Ascending aorta (tissue), 2 donors: ENCODE measurements around the gene PGAP3. TPM values are rescaled to one million over a fixed set of nuclear protein-coding genes. Genes with fewer than 3 reads are reported as not detected.

Experiments used
- DNase-seq, 2 donors: peaks; one replicate each; pipeline ENCODE4 v3.0.0-alpha.2; 2019; ENCODE audit warnings: low spot score in 2 of 2
- H3K27ac ChIP-seq, 2 donors: fragments of 200-600 bp; sonication (generic); one replicate each; pipeline ENCODE4 v1.5.1; 2016 to 2017; ENCODE audit warnings: mild to moderate bottlenecking in 1 of 2
- H3K27me3 ChIP-seq: fragments of 200-600 bp; sonication (generic); one replicate; pipeline ENCODE4 v1.5.1; 2017
- H3K36me3 ChIP-seq, 2 donors: fragments of 200-600 bp; sonication (generic); one replicate each; pipeline ENCODE4 v1.5.1; 2016
- H3K4me1 ChIP-seq, 2 donors: fragments of 200-600 bp; sonication (generic); one replicate each; pipeline ENCODE4 v1.5.1; 2016 to 2017; ENCODE audit warnings: mild to moderate bottlenecking in 1 of 2
- H3K4me3 ChIP-seq, 2 donors: fragments of 200-600 bp; sonication (generic); one replicate each; pipeline ENCODE4 v1.5.1; 2016 to 2017; ENCODE audit warnings: mild to moderate bottlenecking in 1 of 2
- H3K9me3 ChIP-seq, 2 donors: fragments of 200-600 bp; sonication (generic); one replicate each; pipeline ENCODE4 v1.5.1; 2016
- CTCF ChIP-seq, 3 experiments: fragments of 200-600 bp in 2 of 3; fragments of 450-650 bp in 1 of 3; sonication (generic) in 2 of 3; IDR thresholded peaks; one replicate each; pipeline ENCODE4 v1.5.1; 2016 to 2019; ENCODE audit warnings: antibody characterized with exemption in 3 of 3, mild to moderate bottlenecking in 1 of 3, moderate library complexity in 1 of 3
- intact Hi-C: fragments of 100-400 bp; cut with DNase I; formaldehyde crosslinking; loops from one replicate; pipeline ENCODE4 v1.15.1; 2023
- total RNA-seq: library from RNA; depleted of rRNA; stranded (reverse); fragments of >200 nt; gene quantifications from one replicate; pipeline ENCODE4 v1.1.0, GENCODE V29; 2016

Gene PGAP3
- total RNA-seq, 1 donor from 2014 or later = 29.5 TPM

- intact Hi-C loops = loop anchor here (1.0 to 2.0 kb wide), 2 partner anchors 11 to 27 kb away; partner anchors contain the start of gene PGAP3
- no peak for TF ChIP-seq CTCF (IDR thresholded peaks at IDR 0.05)
- H3K4me3 ChIP-seq = peak overlapping the region in 1 of 2 donors; percentile 11
- H3K27ac ChIP-seq = peak overlapping the region; percentile 90 to 95
- DNase-seq = peak; percentile 49 to 92
- peaks cover 0 to 4% of the 10 kb centered on the region in 2 donors for H3K36me3 ChIP-seq
- no peaks in the 10 kb centered on the region for H3K9me3 ChIP-seq
- H3K27me3 ChIP-seq = no peaks in the 10 kb centered on the region
- peaks cover 23 to 43% of the 10 kb centered on the region in 2 donors for H3K4me1 ChIP-seq
Measured at GRCh38 chr17:39677542-39678339, 10.1 kb downstream of the PGAP3 start.

- Histone ChIP-seq H3K4me1 (peaks cover 23 to 43% of the 10 kb centered on the region in 2 donors), H3K4me3 (peak overlapping the region in 1 of 2 donors; percentile 11), H3K27me3 (no peaks in the 10 kb centered on the region), H3K27ac (peak overlapping the region; percentile 90 to 95), H3K9me3 (no peaks in the 10 kb centered on the region), H3K36me3 (peaks cover 0 to 4% of the 10 kb centered on the region in 2 donors)
- intact Hi-C loops = no loop called here
- DNase-seq = no peak
- no peak for TF ChIP-seq CTCF (IDR thresholded peaks at IDR 0.05)
Measured at GRCh38 chr17:39677072-39677471, 10.8 kb downstream of the PGAP3 start.

- Histone ChIP-seq H3K27me3 (no peaks in the 10 kb centered on the region), H3K4me3 (no peak overlapping the region), H3K9me3 (no peaks in the 10 kb centered on the region), H3K27ac (peak overlapping the region; percentile 90 to 95), H3K4me1 (peaks cover 23 to 49% of the 10 kb centered on the region in 2 donors), H3K36me3 (peaks cover 0 to 4% of the 10 kb centered on the region in 2 donors)
- peak; percentile 60 to 90 for DNase-seq
- TF ChIP-seq CTCF (IDR thresholded peaks at IDR 0.05) = no peak
- intact Hi-C loops = no loop called here
Measured at GRCh38 chr17:39676198-39676819, 11.5 kb downstream of the PGAP3 start.

- DNase-seq = no peak
- Histone ChIP-seq H3K36me3 (no peaks in the 10 kb centered on the region), H3K4me3 (no peak overlapping the region), H3K4me1 (peaks cover 23 to 49% of the 10 kb centered on the region in 2 donors), H3K27me3 (no peaks in the 10 kb centered on the region), H3K27ac (peak overlapping the region; percentile 90 to 95), H3K9me3 (no peaks in the 10 kb centered on the region)
- no peak for TF ChIP-seq CTCF (IDR thresholded peaks at IDR 0.05)
- intact Hi-C loops = no loop called here
Measured at GRCh38 chr17:39675390-39676082, 12.3 kb downstream of the PGAP3 start.

GRCh38 chr17:39674702-39675389 is 13.0 kb downstream of the PGAP3 start:
- Histone ChIP-seq H3K4me1 (peaks cover 23 to 49% of the 10 kb centered on the region in 2 donors), H3K36me3 (no peaks in the 10 kb centered on the region), H3K4me3 (no peak overlapping the region), H3K9me3 (no peaks in the 10 kb centered on the region), H3K27ac (peak overlapping the region; percentile 90 to 95), H3K27me3 (no peaks in the 10 kb centered on the region)
- DNase-seq = no peak
- intact Hi-C loops = no loop called here
- no peak for TF ChIP-seq CTCF (IDR thresholded peaks at IDR 0.05)
